Glutamatergic neuron (in vitro differentiated cells): ENCODE results near the gene IMMP2L. TPM values are rescaled to one million over a fixed set of nuclear protein-coding genes. Genes with fewer than 3 reads are reported as not detected.

Experiments
- DNase-seq: peaks from one replicate; pipeline ENCODE4 v3.0.0; 2022
- H3K27ac Mint-ChIP-seq: one replicate; pipeline ENCODE4 v1.8.0; 2020; ENCODE audit warnings: mild to moderate bottlenecking, mixed read lengths, inconsistent platforms; ENCODE audit not compliant: unreplicated experiment
- H3K27me3 Mint-ChIP-seq: one replicate; pipeline ENCODE4 v1.8.0; 2020; ENCODE audit warnings: mild to moderate bottlenecking, moderate library complexity, mixed read lengths, inconsistent platforms; ENCODE audit not compliant: unreplicated experiment
- H3K36me3 Mint-ChIP-seq: one replicate; pipeline ENCODE4 v1.8.0; 2020; ENCODE audit warnings: mild to moderate bottlenecking, mixed read lengths, inconsistent platforms; ENCODE audit not compliant: unreplicated experiment
- H3K4me1 Mint-ChIP-seq: one replicate; pipeline ENCODE4 v1.8.0; 2020; ENCODE audit warnings: mild to moderate bottlenecking, low read depth, mixed read lengths, inconsistent platforms; ENCODE audit not compliant: unreplicated experiment
- H3K4me3 Mint-ChIP-seq: one replicate; pipeline ENCODE4 v1.8.0; 2020; ENCODE audit warnings: mild to moderate bottlenecking, mixed read lengths, inconsistent platforms; ENCODE audit not compliant: unreplicated experiment
- H3K9me3 Mint-ChIP-seq: one replicate; pipeline ENCODE4 v1.8.0; 2020; ENCODE audit warnings: mild to moderate bottlenecking, moderate library complexity, mixed read lengths, inconsistent platforms; ENCODE audit not compliant: unreplicated experiment
- CTCF ChIP-seq: fragments of 200-600 bp; sonication (generic); IDR thresholded peaks from one replicate; pipeline ENCODE4 v1.5.0; 2021; ENCODE audit not compliant: partially characterized antibody, unreplicated experiment
- total RNA-seq: library from RNA; stranded (reverse); fragmentation: NEBNext Ultra II Directional; extraction: Animal tissue kit (Norgen Biotek cat#: 25700); gene quantifications from one replicate; pipeline ENCODE4 v1.2.1, GENCODE V29; 2021; ENCODE audit not compliant: unreplicated experiment

The IMMP2L gene
- total RNA-seq, 1 donor from 2014 or later: 9.6 TPM

- no peak for TF ChIP-seq CTCF
- H3K9me3 Mint-ChIP-seq: no peaks in the 10 kb centered on the region
- H3K36me3 Mint-ChIP-seq: no peaks in the 10 kb centered on the region
Measured at GRCh38 chr7:110623436-110623835, 938.9 kb downstream of the IMMP2L start.

GRCh38 chr7:110621289-110621688 is 941.0 kb downstream of the IMMP2L start:
- TF ChIP-seq CTCF: no peak
- Mint-ChIP-seq H3K27me3 (no peaks in the 10 kb centered on the region), H3K9me3 (no peaks in the 10 kb centered on the region), H3K27ac (no peak overlapping the region), H3K4me1 (no peaks in the 10 kb centered on the region), H3K4me3 (no peak overlapping the region), H3K36me3 (no peaks in the 10 kb centered on the region)
- no peak for DNase-seq

More at GRCh38 chr7:110623436-110623835, 938.9 kb downstream of the IMMP2L start:
- Mint-ChIP-seq H3K4me1 (no peaks in the 10 kb centered on the region), H3K27ac (no peak overlapping the region), H3K27me3 (no peaks in the 10 kb centered on the region), H3K4me3 (no peak overlapping the region)
- no peak for DNase-seq

- no peak for TF ChIP-seq CTCF
- DNase-seq: no peak
- Mint-ChIP-seq H3K27me3 (no peaks in the 10 kb centered on the region), H3K4me1 (no peaks in the 10 kb centered on the region), H3K27ac (no peak overlapping the region), H3K4me3 (no peak overlapping the region), H3K36me3 (no peaks in the 10 kb centered on the region), H3K9me3 (no peaks in the 10 kb centered on the region)
Measured at GRCh38 chr7:110620110-110620735, 942.1 kb downstream of the IMMP2L start.
